Liver (tissue), 9 donors: ENCODE data around the gene PRTFDC1. TPM values are rescaled to one million over a fixed set of nuclear protein-coding genes. Genes with fewer than 3 reads are reported as not detected.

Source experiments
- DNase-seq: peaks from one replicate; pipeline ENCODE4 v3.0.0-alpha.2; 2017; ENCODE audit warnings: low spot score
- H3K27ac ChIP-seq, 2 donors: one replicate each; pipeline ENCODE4 v1.7.0; 2013; ENCODE audit warnings: inconsistent platforms in 2 of 2, low read length in 2 of 2, control low read depth in 1 of 2, low read depth in 1 of 2, mild to moderate bottlenecking in 1 of 2
- H3K27me3 ChIP-seq, 4 donors: one replicate each; pipeline versions ENCODE4 v1.6.1 to v1.7.0; 2013; ENCODE audit warnings: low read length in 3 of 4, inconsistent platforms in 1 of 4, mild to moderate bottlenecking in 1 of 4, moderate library complexity in 1 of 4; ENCODE audit not compliant: control insufficient read depth in 4 of 4, insufficient read depth in 4 of 4
- H3K36me3 ChIP-seq, 4 donors: one replicate each; pipeline versions ENCODE4 v1.6.1 to v1.7.0; 2013; ENCODE audit warnings: low read length in 3 of 4, mild to moderate bottlenecking in 3 of 4, low read depth in 1 of 4, moderate library complexity in 1 of 4; ENCODE audit not compliant: control insufficient read depth in 4 of 4, insufficient read depth in 3 of 4
- H3K4me1 ChIP-seq, 4 donors: one replicate each; pipeline versions ENCODE4 v1.6.1 to v1.7.0; 2013; ENCODE audit warnings: low read length in 3 of 4, mild to moderate bottlenecking in 3 of 4, moderate library complexity in 1 of 4; ENCODE audit not compliant: control insufficient read depth in 4 of 4, insufficient read depth in 4 of 4
- H3K4me3 ChIP-seq, 3 donors: one replicate each; pipeline versions ENCODE4 v1.6.1 to v1.7.0; 2013; ENCODE audit warnings: low read length in 3 of 3, control low read depth in 1 of 3, low read depth in 1 of 3, mild to moderate bottlenecking in 1 of 3
- H3K9ac ChIP-seq, 2 donors: one replicate each; pipeline ENCODE4 v1.7.0; 2013; ENCODE audit warnings: low read length in 2 of 2, mild to moderate bottlenecking in 2 of 2, moderate library complexity in 2 of 2, control low read depth in 1 of 2, low read depth in 1 of 2
- H3K9me3 ChIP-seq, 4 donors: one replicate each; pipeline versions ENCODE4 v1.6.1 to v1.7.0; 2013; ENCODE audit warnings: low read length in 3 of 4; ENCODE audit not compliant: control insufficient read depth in 4 of 4
- ATF3 ChIP-seq: IDR thresholded peaks from 2 replicates; pipeline ENCODE4 v1.6.1; 2016; ENCODE audit warnings: antibody characterized with exemption
- CTCF ChIP-seq: fragments of 150-350 bp; IDR thresholded peaks from 2 replicates; pipeline ENCODE4 v1.5.1; 2017; ENCODE audit warnings: improper control_type of control experiment, low read depth, low read length; ENCODE audit not compliant: missing input control
- EGR1 ChIP-seq, 2 donors: IDR thresholded peaks; 2 replicates each; pipeline ENCODE4 v1.6.1; 2016 to 2018; ENCODE audit warnings: antibody characterized with exemption in 2 of 2, low read depth in 2 of 2
- FOXA1 ChIP-seq: IDR thresholded peaks from 2 replicates; pipeline ENCODE4 v1.6.1; 2016; ENCODE audit warnings: antibody characterized with exemption
- FOXA2 ChIP-seq: IDR thresholded peaks from 2 replicates; pipeline ENCODE4 v1.6.1; 2016; ENCODE audit warnings: antibody characterized with exemption
- GABPA ChIP-seq, 2 donors: IDR thresholded peaks in 1 of 2; conservative IDR thresholded peaks in 1 of 2; 2 replicates each; pipeline ENCODE4 v1.6.1; 2016; ENCODE audit warnings: antibody characterized with exemption in 2 of 2, mild to moderate bottlenecking in 1 of 2, moderate library complexity in 1 of 2
- HNF4G ChIP-seq: IDR thresholded peaks from 2 replicates; pipeline ENCODE4 v1.6.1; 2016; ENCODE audit warnings: antibody characterized with exemption
- JUND ChIP-seq, 2 donors: IDR thresholded peaks; 2 replicates each; pipeline ENCODE4 v1.6.1; 2016; ENCODE audit warnings: antibody characterized with exemption in 2 of 2
- MAX ChIP-seq: IDR thresholded peaks from 2 replicates; pipeline ENCODE4 v1.6.1; 2016; ENCODE audit warnings: antibody characterized with exemption
- NR2F2 ChIP-seq: IDR thresholded peaks from 2 replicates; pipeline ENCODE4 v1.6.1; 2016; ENCODE audit warnings: antibody characterized with exemption
- RXRA ChIP-seq, 2 donors: IDR thresholded peaks; 2 replicates each; pipeline ENCODE4 v1.6.1; 2017 to 2018; ENCODE audit warnings: antibody characterized with exemption in 2 of 2, mild to moderate bottlenecking in 1 of 2
- TAF1 ChIP-seq: conservative IDR thresholded peaks from 2 replicates; pipeline ENCODE4 v1.6.1; 2016; ENCODE audit warnings: antibody characterized with exemption, mild to moderate bottlenecking
- YY1 ChIP-seq: IDR thresholded peaks from 2 replicates; pipeline ENCODE4 v1.6.1; 2016; ENCODE audit warnings: antibody characterized with exemption, mild to moderate bottlenecking
- ZBTB33 ChIP-seq: IDR thresholded peaks from 2 replicates; pipeline ENCODE4 v1.6.1; 2016; ENCODE audit warnings: antibody characterized with exemption
- WGBS: extraction: QIAGEN DNeasy Blood & Tissue Kit; methylation state at CpG from one replicate; pipeline ENCODE4 v1.1.7; 2013; 5-methylcytosine and 5-hydroxymethylcytosine counted together
- polyA plus RNA-seq, 2 donors: library from polyadenylated mRNA; stranded (reverse) in 1 of 2; unstranded in 1 of 2; fragments of 200-250 nt in 1 of 2; fragments of >200 nt in 1 of 2; fragmentation: Nextera tagmentation in 1 of 2; extraction: Ambion mirVana in 1 of 2; gene quantifications; one replicate each; pipeline versions ENCODE4 v1.2.1 to v1.2.3, GENCODE V29; 2013 to 2015
- total RNA-seq, 2 donors: library from RNA; depleted of rRNA; stranded (reverse); fragments of >200 nt; gene quantifications; one replicate each; pipeline ENCODE4 v1.2.3, GENCODE V29; 2014
- TF ChIP-seq, protein P1 (sequence below): IDR thresholded peaks from 2 replicates; pipeline ENCODE4 v1.6.1; 2016; ENCODE audit warnings: antibody characterized with exemption, mild to moderate bottlenecking
- donor health status: healthy.
- donor health status: healthy.
- donor health status: healthy.
- donor health status: healthy.
- donor health status: healthy.

The PRTFDC1 gene
- total and polyA plus RNA-seq, 4 donors: 0.93 to 3.1 (median 1.9) TPM

- Histone ChIP-seq H3K36me3 (no peaks in the 10 kb centered on the region), H3K9ac (no peak overlapping the region), H3K4me1 (no peaks in the 10 kb centered on the region), H3K9me3 (no peaks in the 10 kb centered on the region), H3K4me3 (no peak overlapping the region), H3K27me3 (no peaks in the 10 kb centered on the region), H3K27ac (no peak overlapping the region)
- DNase-seq: no peak
- 95% methylated on average over 6 of the region's 6 CpGs for WGBS
- TF ChIP-seq MAX: no peak
- no peak for TF ChIP-seq ZBTB33
- no peak for TF ChIP-seq ATF3
- TF ChIP-seq GABPA (IDR thresholded peaks at IDR 0.05 in 1 of 2, conservative IDR thresholded peaks at IDR 0.05 in 1 of 2): no peak
- no peak for TF ChIP-seq RXRA (IDR thresholded peaks at IDR 0.05)
- no peak for TF ChIP-seq EGR1 (IDR thresholded peaks at IDR 0.05; ENCODE audit: low read depth in 2 of 2)
Observed at GRCh38 chr10:24854256-24854655, 98.2 kb downstream of the PRTFDC1 start.

DNA sequence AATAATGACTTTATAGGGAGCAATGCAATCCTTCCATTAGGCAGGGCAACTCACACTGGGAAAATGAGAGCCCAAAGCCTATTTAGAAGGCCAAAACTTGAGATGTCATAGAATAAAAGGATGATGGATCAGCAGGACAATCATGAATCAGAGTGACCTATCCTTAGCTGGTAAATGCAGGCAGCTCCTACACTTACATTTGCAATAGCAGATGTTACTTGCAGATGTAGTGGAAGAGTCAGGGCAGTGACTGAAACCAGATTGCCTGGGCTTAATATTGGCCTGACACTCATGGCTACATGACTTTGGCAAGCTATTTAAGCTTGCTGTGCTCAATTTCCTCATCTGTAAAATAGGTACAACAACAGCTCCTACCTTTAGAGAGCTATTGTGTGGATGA lies 98.7 kb downstream of the PRTFDC1 start:
- TF ChIP-seq JUND (IDR thresholded peaks at IDR 0.05) (no peak), FOXA1 (no peak), TAF1 (no peak), GABPA (IDR thresholded peaks at IDR 0.05 in 1 of 2, conservative IDR thresholded peaks at IDR 0.05 in 1 of 2) (no peak), FOXA2 (no peak), EGR1 (IDR thresholded peaks at IDR 0.05; ENCODE audit: low read depth in 2 of 2) (no peak)
- DNase-seq: no peak
- Histone ChIP-seq H3K36me3 (no peaks in the 10 kb centered on the region), H3K27me3 (no peaks in the 10 kb centered on the region), H3K9ac (no peak overlapping the region), H3K4me3 (no peak overlapping the region), H3K9me3 (no peaks in the 10 kb centered on the region), H3K4me1 (no peaks in the 10 kb centered on the region), H3K27ac (no peak overlapping the region)

- Histone ChIP-seq H3K36me3 (no peaks in the 10 kb centered on the region), H3K4me3 (no peak overlapping the region), H3K9me3 (no peaks in the 10 kb centered on the region), H3K27me3 (no peaks in the 10 kb centered on the region), H3K9ac (no peak overlapping the region), H3K27ac (no peak overlapping the region), H3K4me1 (no peaks in the 10 kb centered on the region)
- WGBS: 79% methylated on average over 11 of the region's 11 CpGs
- TF ChIP-seq ZBTB33 (no peak), HNF4G (no peak), YY1 (no peak), MAX (no peak), NR2F2 (no peak), CTCF (no peak), FOXA2 (no peak), ATF3 (no peak), EGR1 (IDR thresholded peaks at IDR 0.05; ENCODE audit: low read depth in 2 of 2) (no peak)
- TF ChIP-seq, protein P1, sequence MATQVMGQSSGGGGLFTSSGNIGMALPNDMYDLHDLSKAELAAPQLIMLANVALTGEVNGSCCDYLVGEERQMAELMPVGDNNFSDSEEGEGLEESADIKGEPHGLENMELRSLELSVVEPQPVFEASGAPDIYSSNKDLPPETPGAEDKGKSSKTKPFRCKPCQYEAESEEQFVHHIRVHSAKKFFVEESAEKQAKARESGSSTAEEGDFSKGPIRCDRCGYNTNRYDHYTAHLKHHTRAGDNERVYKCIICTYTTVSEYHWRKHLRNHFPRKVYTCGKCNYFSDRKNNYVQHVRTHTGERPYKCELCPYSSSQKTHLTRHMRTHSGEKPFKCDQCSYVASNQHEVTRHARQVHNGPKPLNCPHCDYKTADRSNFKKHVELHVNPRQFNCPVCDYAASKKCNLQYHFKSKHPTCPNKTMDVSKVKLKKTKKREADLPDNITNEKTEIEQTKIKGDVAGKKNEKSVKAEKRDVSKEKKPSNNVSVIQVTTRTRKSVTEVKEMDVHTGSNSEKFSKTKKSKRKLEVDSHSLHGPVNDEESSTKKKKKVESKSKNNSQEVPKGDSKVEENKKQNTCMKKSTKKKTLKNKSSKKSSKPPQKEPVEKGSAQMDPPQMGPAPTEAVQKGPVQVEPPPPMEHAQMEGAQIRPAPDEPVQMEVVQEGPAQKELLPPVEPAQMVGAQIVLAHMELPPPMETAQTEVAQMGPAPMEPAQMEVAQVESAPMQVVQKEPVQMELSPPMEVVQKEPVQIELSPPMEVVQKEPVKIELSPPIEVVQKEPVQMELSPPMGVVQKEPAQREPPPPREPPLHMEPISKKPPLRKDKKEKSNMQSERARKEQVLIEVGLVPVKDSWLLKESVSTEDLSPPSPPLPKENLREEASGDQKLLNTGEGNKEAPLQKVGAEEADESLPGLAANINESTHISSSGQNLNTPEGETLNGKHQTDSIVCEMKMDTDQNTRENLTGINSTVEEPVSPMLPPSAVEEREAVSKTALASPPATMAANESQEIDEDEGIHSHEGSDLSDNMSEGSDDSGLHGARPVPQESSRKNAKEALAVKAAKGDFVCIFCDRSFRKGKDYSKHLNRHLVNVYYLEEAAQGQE: no peak
- no peak for DNase-seq
Observed at GRCh38 chr10:24851629-24852028, 100.8 kb downstream of the PRTFDC1 start.
